OCI-LY1 (cell line): Measurements from ENCODE around the gene PHKB.

ENCODE experiments used
- H2AFZ ChIP-seq: fragments of 200-600 bp; sonication (generic), shearing (Covaris generic); 2 replicates; pipeline ENCODE4 v1.6.0; 2014; ENCODE audit warnings: antibody characterized with exemption, mild to moderate bottlenecking, low read length
- H3F3A ChIP-seq: fragments of 200-600 bp; sonication (generic), shearing (Covaris generic); 2 replicates; pipeline ENCODE4 v1.6.0; 2014; ENCODE audit warnings: mild to moderate bottlenecking, antibody characterized with exemption, low read length, moderate library complexity; ENCODE audit not compliant: insufficient read depth
- H3K27ac ChIP-seq: fragments of 200-600 bp; sonication (generic); 2 replicates; pipeline ENCODE4 v1.5.1; 2014; ENCODE audit warnings: low read length, mixed run types, mild to moderate bottlenecking, low read depth; ENCODE audit not compliant: poor library complexity, severe bottlenecking
- H3K27me3 ChIP-seq: fragments of 200-600 bp; sonication (generic); 2 replicates; pipeline ENCODE4 v1.6.0; 2014; ENCODE audit warnings: antibody characterized with exemption, mild to moderate bottlenecking, low read length, moderate library complexity; ENCODE audit not compliant: insufficient read depth
- H3K36me3 ChIP-seq: fragments of 200-600 bp; sonication (generic); 2 replicates; pipeline ENCODE4 v1.6.1; 2014; ENCODE audit warnings: mild to moderate bottlenecking, antibody characterized with exemption, low read length, moderate library complexity, mixed read lengths; ENCODE audit not compliant: insufficient read depth
- H3K4me1 ChIP-seq: fragments of 200-600 bp; sonication (generic); 2 replicates; pipeline ENCODE4 v1.5.1; 2014; ENCODE audit warnings: mild to moderate bottlenecking, low read length, moderate library complexity; ENCODE audit not compliant: insufficient read depth, severe bottlenecking
- H3K4me2 ChIP-seq: fragments of 200-600 bp; sonication (generic), shearing (Covaris generic); 2 replicates; pipeline ENCODE4 v1.6.1; 2014; ENCODE audit warnings: low read length
- H3K4me3 ChIP-seq: fragments of 200-600 bp; sonication (generic); 2 replicates; pipeline ENCODE4 v1.5.1; 2014; ENCODE audit warnings: low read length, low read depth, mild to moderate bottlenecking, mixed read lengths; ENCODE audit not compliant: poor library complexity, severe bottlenecking
- H3K79me2 ChIP-seq: fragments of 200-600 bp; shearing (Covaris generic); 2 replicates; pipeline ENCODE4 v1.6.1; 2016; ENCODE audit warnings: mixed run types, low read length, mixed read lengths; ENCODE audit not compliant: insufficient read depth
- H3K9ac ChIP-seq: fragments of 200-600 bp; sonication (generic), shearing (Covaris generic); 2 replicates; pipeline ENCODE4 v1.6.1; 2014; ENCODE audit warnings: mild to moderate bottlenecking, low read length, mixed read lengths
- H3K9me2 ChIP-seq: fragments of 200-600 bp; sonication (generic), shearing (Covaris generic); 2 replicates; pipeline ENCODE4 v1.6.1; 2014; ENCODE audit warnings: low read depth, mild to moderate bottlenecking, low read length, mixed read lengths
- H3K9me3 ChIP-seq: fragments of 200-600 bp; shearing (Covaris generic); 2 replicates; pipeline ENCODE4 v1.6.1; 2014; ENCODE audit warnings: low read length, mixed read lengths
- H4K20me1 ChIP-seq: fragments of 200-600 bp; sonication (generic), shearing (Covaris generic); 2 replicates; pipeline ENCODE4 v1.6.0; 2016; ENCODE audit warnings: mild to moderate bottlenecking, low read length; ENCODE audit not compliant: insufficient read depth
- CTCF ChIP-seq: fragments of 200-600 bp; sonication (generic), shearing (Covaris generic); IDR thresholded peaks from 2 replicates; pipeline ENCODE4 v1.5.1; 2017; ENCODE audit warnings: mild to moderate bottlenecking, antibody characterized with exemption, low read length, moderate library complexity, mixed read lengths
- EZH2 ChIP-seq: fragments of 200-600 bp; sonication (generic), shearing (Covaris generic); IDR thresholded peaks from 2 replicates; pipeline ENCODE4 v1.8.0; 2017; ENCODE audit warnings: borderline replicate concordance, mixed run types, mild to moderate bottlenecking, antibody characterized with exemption, low read length, moderate library complexity, mixed read lengths

The PHKB gene

GRCh38 chr16:47719713-47720112 is 258.6 kb downstream of the PHKB start:
- no peak overlapping the region for H3K27ac ChIP-seq
- no peaks in the 10 kb centered on the region for H3K79me2 ChIP-seq
- no peaks in the 10 kb centered on the region for H4K20me1 ChIP-seq
- no peak overlapping the region for H3K4me3 ChIP-seq
- no peak overlapping the region for H2AFZ ChIP-seq
- H3K9ac ChIP-seq, result no peak overlapping the region
- H3K4me2 ChIP-seq, result no peak overlapping the region
- H3K4me1 ChIP-seq, result no peaks in the 10 kb centered on the region
- TF ChIP-seq CTCF (no peak), EZH2 (no peak)
- no peaks in the 10 kb centered on the region for H3K27me3 ChIP-seq
- H3K9me2 ChIP-seq, result no peaks in the 10 kb centered on the region
- H3F3A ChIP-seq, result no peaks in the 10 kb centered on the region
- no peaks in the 10 kb centered on the region for H3K36me3 ChIP-seq
- H3K9me3 ChIP-seq, result no peaks in the 10 kb centered on the region

GRCh38 chr16:47721006-47721637 is 260.0 kb downstream of the PHKB start:
- H2AFZ ChIP-seq, result no peak overlapping the region
- H3K27ac ChIP-seq, result no peak overlapping the region
- no peak overlapping the region for H3K4me3 ChIP-seq

GRCh38 chr16:47722046-47722445 is 260.9 kb downstream of the PHKB start:
- Histone ChIP-seq H3K4me1 (no peaks in the 10 kb centered on the region), H3K9me2 (no peaks in the 10 kb centered on the region), H3K36me3 (no peaks in the 10 kb centered on the region), H3K4me3 (no peak overlapping the region), H3F3A (no peaks in the 10 kb centered on the region), H3K9me3 (no peaks in the 10 kb centered on the region), H2AFZ (no peak overlapping the region), H3K27ac (no peak overlapping the region), H4K20me1 (no peaks in the 10 kb centered on the region), H3K27me3 (no peaks in the 10 kb centered on the region), H3K4me2 (no peak overlapping the region), H3K79me2 (no peaks in the 10 kb centered on the region), H3K9ac (no peak overlapping the region)
- TF ChIP-seq EZH2 (no peak), CTCF (no peak)

More at GRCh38 chr16:47721006-47721637, 260.0 kb downstream of the PHKB start:
- no peaks in the 10 kb centered on the region for H4K20me1 ChIP-seq
- no peak for TF ChIP-seq EZH2
- no peak overlapping the region for H3K4me2 ChIP-seq
- H3K9me3 ChIP-seq, result no peaks in the 10 kb centered on the region
- H3K9me2 ChIP-seq, result no peaks in the 10 kb centered on the region
- H3K36me3 ChIP-seq, result no peaks in the 10 kb centered on the region
- H3K27me3 ChIP-seq, result no peaks in the 10 kb centered on the region
- no peaks in the 10 kb centered on the region for H3K4me1 ChIP-seq
- H3K9ac ChIP-seq, result no peak overlapping the region
- H3K79me2 ChIP-seq, result no peaks in the 10 kb centered on the region
- H3F3A ChIP-seq, result no peaks in the 10 kb centered on the region
